GM21360 (cell line): ENCODE measurements around the gene PYDC1.
"Not testable (repeated sequence)": the region's sequence is repeated elsewhere in the genome, so short reads cannot be mapped to it uniquely, and the experiment has no call there.

Source experiments
- ATAC-seq: cut with Tn5 transposase; IDR thresholded peaks from one replicate; pipeline ENCODE4 v1.9.1; 2021; ENCODE audit warnings: mild to moderate bottlenecking, moderate library complexity; ENCODE audit not compliant: unreplicated experiment

Gene PYDC1

DNA sequence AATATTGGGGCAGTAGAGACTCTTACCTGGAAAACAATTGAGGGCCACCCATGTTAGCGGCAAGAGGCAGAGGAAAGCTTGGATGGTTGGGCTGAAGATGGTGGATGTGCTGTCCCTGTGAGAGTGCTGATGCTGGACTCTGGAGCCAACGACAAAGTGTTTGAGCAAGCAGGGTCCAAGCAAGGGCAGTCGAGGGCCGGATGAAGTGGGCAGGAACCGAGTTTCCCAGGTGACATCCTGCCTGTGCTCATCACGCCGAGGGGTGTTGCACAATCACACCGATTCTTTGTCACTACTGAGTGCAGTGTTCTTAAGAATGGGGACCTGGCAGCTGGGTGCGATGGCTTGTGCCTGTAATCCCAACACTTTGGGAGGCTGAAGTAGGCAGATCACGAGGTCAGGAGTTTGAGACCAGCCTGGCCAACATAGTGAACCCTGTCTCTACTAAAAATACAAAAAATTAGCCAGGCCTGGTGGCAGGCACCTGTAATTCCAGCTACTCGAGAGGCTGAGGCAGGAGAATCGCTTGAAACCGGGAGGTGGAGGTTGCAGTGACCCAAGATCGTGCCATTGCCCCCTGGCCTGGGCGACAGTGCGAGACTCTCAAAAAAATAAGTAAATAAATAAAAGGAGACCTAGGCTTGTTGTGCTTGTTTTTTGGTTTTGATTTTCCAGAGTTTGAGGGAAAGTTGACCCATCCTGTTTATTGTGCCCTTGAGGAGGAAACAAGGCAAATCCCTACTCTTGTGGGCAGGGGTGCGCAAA is 20.4 kb downstream of the PYDC1 start:
- no peak for ATAC-seq

DNA sequence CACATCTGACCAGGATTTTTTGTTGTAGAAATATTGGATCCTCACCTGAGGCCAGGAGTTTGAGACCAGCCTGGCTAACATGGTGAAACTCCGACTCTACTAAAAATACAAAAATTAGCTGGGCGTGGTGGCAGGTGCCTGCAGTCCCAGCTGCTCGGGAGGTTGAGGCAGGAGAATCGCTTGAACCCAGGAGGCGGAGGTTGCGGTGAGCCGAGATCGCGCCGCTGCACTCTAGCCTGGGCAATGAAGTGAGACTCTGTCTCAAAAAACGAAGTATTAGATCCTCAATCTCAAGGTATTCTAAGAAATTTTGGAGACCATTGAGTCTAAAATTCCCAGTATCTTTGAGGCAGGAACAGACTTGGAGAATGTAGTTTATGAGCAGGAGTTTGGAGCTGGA is 21.1 kb downstream of the PYDC1 start:
- ATAC-seq: not testable (repeated sequence)

DNA sequence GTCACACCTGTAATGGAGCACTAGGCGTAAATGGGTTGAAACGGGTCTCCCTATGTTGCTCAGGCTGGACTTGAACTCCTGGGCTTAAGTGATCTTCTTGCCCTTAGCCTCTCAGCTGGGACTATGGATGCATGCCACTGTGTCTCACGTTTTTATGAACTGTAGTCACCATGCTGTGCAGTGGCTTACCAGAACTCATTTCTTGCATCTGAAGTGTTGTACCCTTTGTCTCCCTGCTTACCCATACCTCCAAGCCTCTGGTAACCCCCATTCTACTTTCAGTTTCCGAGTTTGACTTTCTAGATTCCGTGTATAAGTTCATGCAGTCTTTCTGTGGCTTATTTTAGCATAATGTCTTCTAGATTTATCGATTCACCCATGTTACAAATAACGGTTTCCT is 22.0 kb downstream of the PYDC1 start:
- no peak for ATAC-seq

DNA sequence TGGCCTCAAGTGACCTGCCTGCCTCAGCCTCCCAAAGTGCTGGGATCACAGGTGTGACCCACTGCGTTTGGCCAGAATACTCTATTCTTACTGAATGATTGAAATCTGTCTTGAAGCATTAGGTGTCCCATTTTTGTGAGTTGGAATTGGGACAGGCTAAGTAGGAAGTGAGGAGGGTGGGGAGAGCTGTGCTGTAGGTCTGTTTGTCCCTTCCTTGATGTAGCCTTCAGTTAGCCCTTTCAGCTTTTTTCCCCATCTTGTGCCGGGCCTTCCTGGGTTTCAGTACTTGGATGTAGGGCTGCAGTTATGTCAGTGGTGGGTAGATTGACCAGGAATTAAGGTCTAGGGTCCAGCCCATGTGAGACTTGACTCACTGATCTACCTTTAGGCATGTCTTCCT is 23.1 kb downstream of the PYDC1 start:
- no peak for ATAC-seq

DNA sequence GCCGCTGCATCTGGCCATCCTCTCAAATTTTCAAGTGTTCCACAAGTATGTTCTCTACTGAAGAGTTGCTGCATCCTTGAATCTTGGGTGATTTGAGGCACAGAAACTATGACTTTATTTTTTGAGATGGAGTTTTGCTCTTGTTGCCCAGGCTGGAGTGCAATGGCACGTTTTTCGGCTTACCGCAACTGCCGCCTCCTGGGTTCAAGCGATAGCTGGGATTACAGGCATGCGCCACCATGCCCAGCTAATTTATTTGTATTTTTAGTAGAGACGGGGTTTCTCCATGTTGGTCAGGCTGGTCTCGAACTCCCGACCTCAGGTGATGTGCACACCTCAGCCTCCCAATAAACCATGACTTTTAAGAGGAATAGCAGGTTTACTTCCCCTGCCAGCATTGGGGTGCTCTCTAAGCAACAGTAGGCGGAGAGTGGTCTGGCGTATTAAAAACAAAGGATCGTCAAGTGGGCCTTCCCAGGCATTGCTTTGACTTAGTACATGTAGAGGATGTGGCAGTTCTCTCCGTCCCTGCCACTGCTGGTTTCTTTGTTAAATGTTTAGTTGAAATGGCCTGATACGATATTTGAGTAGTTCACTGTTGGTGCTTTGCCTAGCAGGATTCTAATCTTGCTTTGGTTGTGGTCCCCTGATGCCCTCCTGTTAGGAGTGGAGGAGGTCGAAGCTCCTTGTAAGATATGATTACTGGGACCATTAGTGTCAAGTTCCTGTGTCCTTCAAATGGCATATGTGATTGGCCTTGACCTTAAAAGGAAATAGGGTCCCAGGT is 23.9 kb downstream of the PYDC1 start:
- no peak for ATAC-seq

DNA sequence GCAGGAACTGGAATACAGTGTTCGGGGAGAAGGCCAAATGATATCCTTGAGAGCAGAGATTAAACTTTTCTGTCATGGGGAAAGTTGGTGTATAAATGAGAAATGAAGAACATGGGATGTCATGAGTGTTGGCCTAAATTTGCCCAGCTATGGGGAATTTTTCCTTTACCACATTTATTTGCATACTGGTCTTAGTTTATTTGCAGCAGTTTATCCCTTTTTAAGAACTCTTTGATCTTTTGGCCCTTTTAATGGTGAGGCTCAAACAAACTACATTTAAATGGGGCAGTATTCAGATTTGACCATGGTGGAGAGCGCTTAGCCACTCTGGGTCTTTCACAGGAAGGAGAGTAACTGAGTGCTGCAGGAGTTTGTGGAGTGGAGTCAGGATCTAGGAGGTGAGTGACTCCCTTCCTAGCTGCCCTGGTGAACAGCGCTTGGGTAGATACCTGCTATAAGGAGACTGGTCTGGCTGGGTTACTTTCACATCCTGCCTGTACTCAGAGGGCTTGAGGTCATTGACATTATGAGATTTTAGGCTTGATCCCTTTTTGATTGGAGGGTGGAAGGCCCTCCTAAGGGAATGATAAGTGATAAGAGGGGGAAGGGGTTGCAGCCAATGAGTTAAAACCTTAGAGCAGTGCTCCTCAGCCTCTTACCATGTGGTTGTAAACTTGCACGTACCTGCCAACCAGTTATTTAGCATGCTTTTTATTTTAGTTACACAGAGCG is 25.1 kb downstream of the PYDC1 start:
- no peak for ATAC-seq

DNA sequence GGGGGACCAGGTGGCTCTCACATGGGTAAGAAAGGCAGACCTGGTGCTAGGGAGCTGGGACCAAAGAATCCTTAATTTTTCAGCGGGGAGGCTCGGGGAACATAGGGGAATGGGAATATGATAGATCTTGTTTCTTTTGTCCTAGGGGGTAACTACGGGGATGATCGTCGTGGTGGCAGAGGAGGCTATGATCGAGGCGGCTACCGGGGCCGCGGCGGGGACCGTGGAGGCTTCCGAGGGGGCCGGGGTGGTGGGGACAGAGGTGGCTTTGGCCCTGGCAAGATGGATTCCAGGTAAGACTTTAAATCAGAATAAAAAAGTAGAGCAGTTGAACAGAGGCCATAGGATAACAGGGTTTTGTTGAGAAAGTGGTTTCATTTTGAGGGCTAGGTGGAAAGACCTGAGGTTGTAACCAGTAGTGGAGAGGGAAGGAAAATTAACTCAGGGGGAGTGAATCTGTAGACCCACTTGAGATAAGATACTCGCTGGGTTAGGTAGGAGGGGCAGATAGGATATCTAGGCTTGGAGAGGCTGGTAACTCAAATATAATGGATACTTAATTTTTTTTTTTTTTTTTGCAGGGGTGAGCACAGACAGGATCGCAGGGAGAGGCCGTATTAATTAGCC is 26.0 kb downstream of the PYDC1 start:
- no peak for ATAC-seq

DNA sequence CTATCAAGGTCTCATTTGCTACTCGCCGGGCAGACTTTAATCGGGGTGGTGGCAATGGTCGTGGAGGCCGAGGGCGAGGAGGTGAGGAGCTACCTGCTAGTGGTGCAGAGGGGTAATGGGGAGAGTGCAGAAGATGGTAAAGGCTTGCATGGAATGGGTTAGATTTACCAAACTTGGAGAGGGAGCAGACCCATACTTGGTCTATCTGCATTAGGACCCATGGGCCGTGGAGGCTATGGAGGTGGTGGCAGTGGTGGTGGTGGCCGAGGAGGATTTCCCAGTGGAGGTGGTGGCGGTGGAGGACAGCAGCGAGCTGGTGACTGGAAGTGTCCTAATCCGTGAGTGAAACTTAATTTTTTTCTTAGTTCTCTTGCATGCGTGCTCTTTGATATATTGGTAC is 26.9 kb downstream of the PYDC1 start:
- ATAC-seq: no peak

DNA sequence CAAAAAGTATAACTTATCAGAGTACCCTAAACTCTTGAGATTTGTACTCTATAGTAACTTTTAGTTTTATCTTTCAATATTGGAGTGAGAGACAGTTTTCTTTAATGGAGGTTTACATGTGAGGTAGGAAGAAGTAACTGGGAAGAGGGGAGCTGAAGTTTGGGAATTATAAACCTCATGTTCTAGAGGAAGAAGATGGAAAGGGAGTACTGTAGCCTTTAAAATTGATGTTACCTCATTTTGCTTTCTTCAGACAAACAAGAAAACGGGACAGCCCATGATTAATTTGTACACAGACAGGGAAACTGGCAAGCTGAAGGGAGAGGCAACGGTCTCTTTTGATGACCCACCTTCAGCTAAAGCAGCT is 27.5 kb downstream of the PYDC1 start:
- no peak for ATAC-seq

DNA sequence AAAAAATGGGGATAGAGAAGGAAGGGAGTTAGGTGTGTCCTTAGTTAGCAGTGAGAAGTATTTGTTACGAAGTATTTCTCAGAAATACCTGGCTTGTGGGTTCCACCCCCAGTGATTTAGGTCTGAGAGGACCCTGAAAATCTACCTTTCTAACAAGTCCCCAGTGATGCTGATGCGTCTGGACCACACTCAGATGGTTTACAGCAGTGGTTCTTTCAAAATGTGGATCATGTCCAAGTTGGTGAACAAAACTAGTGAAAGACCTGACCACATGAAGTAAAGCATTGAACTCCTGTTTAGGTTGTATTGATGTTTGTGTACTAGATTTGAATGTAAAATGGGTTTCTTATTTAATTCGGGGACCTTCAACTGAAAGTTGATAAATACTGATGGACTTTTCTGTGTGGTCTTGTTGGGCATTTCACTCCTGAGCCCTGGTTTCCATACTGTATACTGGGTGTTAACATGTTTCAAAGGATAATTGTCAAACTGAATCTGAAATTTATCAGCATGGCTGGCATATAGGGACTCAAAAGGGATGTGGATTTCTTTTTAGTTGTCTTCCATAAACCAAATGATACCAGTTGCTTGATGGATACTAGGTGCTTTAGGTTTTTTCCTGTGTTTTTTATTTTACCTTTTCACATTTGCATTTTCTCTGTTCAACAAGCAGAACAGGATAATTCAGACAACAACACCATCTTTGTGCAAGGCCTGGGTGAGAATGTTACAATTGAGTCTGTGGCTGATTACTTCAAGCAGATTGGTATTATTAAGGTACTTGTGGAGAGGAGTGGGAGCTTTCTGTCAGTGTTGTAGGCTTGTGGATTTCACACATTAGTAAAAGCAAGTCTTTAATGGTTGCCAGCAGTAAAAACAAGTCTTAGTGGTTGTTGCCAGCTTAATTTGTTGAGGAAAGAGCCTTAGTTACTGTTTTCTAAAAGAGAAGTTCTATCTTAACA is 28.2 kb downstream of the PYDC1 start:
- ATAC-seq: no peak

DNA sequence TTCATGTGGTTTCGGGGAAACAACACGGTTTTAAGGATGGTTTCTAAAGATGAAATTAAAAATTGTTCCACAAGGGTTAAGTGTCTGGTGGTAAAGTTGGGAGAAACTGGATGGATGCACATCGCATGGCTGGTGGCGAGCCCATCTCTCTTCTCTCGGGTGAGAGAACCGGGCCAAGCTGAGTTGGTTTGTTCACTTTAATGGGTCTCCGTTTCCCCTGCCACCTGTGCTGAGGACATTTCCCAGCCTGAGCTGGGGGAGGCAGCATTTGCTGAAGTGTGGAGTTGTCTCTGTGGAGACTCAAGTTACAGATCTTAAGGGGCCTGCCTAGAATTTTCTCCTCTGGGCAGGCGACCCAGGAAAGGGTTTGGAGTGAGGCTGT is 29.1 kb downstream of the PYDC1 start:
- no peak for ATAC-seq

DNA sequence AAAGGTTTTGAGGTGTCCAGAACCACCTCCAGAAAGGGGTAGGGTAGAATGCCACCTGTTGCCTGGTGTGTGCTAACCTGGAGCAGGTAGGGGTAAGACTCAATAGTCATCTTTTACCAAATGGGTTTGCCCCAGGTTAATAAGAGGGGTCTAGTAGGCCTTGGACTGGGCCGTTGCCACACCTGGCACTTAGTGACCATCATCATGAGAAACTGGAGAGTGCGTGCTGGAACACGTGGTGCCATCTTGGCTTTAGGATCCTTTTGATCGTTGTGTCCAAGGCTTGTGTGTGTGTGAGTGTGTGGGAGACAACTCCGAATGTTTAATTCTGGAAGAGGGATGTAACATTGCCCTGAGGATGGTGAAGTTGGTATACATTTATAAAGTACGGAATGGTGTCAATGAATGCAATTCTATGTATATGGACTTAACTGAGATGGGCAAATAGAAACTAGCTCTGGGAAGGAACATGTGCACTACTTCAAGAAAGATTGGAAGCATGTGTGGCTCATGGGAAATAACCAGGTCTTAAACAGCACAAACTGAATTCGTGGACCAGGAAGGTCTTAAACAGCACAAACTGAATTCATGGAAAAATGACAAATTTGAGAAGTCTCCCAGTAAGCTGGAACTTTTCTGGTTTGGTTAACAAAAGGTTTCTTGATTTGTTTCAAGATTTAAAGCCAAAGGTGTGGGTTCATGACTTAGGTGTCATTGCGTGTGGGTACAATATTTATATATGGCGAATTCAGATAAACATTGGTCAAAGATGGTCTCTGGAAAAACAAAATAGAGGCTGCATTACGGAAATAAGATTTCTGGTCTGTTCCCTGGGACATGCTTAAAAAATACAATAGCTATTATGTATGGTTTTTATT is 29.8 kb downstream of the PYDC1 start:
- ATAC-seq: no peak

DNA sequence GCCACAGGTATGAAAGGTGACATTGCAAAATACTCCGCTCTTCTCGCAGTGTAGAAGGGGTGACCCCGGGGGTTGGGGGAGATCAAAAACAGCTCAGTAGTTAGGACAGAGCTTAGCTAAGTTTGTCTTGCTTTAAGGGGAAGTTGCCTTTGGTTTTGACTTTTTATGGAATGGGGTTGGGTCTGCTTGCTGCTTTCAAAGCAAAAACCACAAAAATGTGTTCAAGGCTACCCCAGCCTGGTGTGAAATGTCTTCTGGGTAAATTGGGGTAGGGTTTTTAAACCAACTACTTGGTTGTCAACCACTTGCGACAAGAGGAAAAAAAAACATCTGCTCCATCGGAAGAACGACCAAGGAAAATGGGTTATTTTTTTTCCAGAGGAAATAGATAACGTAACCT is 30.8 kb downstream of the PYDC1 start:
- ATAC-seq: no peak

DNA sequence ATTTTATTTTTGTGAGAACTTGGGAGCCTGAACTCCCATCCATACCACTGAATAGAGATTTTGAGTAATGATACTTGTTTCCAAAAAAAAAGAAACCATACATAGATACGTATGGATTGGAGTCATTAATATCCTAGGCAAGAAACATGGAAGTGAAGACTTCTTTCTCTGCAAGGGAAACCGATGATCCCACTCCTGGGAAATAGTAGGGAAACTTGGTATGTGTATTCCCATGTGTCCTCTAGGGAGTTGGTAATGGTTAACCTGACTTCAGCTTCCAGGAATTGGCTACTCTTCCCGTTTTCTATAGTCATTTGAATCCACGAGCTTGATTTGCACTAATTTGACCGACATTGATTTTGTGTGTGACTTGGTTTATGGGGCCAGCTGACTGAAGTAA is 31.6 kb downstream of the PYDC1 start:
- no peak for ATAC-seq

DNA sequence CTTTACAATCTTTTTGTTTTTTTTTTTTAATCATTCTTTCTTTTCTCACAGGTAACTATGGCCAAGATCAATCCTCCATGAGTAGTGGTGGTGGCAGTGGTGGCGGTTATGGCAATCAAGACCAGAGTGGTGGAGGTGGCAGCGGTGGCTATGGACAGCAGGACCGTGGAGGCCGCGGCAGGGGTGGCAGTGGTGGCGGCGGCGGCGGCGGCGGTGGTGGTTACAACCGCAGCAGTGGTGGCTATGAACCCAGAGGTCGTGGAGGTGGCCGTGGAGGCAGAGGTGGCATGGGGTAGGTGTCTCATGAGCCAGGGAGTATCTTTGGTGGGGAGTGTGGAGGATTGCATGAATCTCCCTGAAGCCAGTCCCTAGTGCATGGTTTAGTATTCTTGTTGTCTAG is 32.0 kb downstream of the PYDC1 start:
- ATAC-seq: no peak

DNA sequence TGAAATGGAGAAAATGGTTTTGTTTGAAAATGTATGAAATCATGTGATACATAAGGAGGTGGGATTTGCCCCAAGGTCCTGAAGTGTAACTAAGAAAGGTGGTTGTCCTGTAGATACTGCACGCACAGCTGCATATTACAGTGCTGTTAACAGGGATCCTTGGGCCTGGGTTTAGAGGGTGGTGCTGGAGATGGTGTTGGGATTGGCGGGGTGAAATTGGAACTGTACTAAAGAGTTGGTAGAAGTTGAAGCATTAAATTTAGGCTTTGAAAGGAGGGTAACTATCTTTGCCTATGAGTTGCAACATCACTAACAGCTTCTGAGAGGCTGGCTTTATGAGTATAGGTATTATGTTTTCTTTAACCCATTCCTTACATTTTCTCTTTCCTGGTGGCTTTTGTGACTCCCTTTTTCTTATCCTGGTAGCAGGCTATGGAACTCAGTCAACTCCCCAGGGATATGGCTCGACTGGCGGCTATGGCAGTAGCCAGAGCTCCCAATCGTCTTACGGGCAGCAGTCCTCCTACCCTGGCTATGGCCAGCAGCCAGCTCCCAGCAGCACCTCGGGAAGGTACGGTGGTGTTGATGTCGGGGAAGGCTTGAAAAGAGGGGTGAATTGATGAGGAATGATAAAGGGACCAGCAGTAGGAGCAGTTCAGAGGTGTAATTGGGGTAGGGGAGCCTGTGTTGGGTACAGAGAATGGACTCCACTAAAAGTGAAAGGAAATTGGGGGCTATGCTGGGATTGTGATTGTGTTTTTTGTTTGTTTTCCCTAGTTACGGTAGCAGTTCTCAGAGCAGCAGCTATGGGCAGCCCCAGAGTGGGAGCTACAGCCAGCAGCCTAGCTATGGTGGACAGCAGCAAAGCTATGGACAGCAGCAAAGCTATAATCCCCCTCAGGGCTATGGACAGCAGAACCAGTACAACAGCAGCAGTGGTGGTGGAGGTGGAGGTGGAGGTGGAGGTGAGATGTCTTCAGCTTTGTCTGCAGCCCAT is 33.2 kb downstream of the PYDC1 start:
- no peak for ATAC-seq

DNA sequence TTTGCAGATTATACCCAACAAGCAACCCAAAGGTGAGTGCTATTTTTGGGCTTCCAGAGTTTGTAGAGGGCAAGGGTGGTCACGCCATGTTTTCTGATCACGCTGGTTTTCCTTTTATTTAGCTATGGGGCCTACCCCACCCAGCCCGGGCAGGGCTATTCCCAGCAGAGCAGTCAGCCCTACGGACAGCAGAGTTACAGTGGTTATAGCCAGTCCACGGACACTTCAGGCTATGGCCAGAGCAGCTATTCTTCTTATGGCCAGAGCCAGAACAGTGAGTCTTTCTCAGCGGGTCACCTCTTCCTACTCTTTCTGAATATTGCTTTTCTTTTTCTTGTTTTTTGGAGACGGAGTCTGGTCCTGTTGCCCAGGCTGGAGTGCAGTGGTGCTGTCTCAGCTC is 34.5 kb downstream of the PYDC1 start:
- ATAC-seq: no peak
